ELR (cell line): Measurements from ENCODE around the gene ACACA.

Source experiments
- DNase-seq: peaks from one replicate; pipeline ENCODE4 v3.0.0-alpha.2; 2015; ENCODE audit warnings: low read depth

Gene ACACA

DNA sequence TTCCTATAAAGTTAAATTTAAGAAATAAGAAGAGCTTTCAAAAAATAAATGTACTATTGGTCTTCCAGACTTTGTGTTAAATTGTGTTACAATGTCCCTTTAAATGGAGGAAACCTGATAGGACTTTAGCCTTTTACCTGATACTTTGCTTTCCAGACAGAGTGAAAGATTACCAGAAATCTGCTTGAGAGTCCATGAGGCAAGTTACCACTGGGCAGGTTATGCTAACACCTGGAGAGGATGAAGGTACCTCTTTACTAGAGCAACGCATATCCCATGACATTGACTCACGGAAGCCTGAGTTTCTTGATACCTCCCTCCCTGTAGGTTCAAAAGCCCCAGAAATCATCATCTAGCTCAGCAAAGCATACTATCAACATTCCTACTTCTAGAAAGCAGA is 174.7 kb downstream of the ACACA start:
- DNase-seq = no peak

DNA sequence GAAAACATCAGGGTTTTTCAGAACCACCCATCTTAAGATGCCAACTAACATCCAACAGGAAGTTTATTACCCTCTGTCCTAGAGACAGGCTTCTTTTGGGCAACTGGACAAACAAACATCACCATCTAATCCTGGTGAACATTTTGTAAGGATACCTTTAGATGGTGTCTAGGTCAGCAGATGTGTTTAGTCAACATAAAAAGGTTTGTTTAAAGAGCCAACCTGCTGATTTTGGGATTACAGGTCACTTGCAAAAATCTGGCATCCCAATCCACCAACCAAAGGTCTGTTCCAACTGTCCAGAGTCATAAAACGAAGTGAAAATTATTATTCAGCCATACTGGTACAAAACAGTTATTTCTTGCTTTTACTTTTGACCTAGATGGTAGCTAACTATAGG is 176.0 kb downstream of the ACACA start:
- DNase-seq = no peak

DNA sequence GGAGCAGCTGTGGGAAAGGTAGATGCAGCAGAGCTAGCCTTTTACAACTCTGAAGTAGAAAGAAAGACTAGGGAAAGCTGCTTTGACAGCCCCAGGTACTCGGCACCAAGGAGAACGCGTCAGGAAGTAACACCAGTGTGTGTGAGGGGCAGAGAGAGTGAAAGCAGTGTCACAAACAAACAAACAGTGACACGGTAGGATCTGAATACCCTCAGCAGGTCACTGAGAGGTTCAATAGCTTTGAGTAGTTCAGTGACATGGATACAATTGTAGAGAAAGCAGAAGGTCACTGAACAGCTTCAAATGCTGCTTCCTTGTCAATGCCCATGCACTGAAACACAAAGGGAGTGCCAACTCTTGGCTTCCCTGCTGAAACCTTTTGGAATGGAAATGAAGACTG is 181.2 kb downstream of the ACACA start:
- no peak for DNase-seq

DNA sequence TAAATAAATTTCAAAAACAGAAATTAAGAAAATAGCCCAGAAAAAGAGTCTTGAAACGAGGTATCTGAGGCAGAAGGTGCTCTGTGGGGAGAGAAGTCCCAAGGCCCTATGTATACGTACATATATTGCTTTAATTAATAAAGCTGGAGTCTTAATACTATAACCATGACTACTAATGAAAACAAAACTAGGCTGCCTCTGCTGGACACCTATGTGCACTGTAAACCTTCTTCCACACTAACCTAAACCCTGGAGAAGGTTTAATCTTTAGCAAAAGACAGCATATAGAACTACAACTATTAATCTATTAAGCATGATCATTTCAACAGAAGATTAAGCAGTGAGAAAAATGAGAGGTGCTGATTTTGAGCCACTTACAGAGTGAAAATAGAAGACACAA is 184.8 kb downstream of the ACACA start:
- DNase-seq = no peak

DNA sequence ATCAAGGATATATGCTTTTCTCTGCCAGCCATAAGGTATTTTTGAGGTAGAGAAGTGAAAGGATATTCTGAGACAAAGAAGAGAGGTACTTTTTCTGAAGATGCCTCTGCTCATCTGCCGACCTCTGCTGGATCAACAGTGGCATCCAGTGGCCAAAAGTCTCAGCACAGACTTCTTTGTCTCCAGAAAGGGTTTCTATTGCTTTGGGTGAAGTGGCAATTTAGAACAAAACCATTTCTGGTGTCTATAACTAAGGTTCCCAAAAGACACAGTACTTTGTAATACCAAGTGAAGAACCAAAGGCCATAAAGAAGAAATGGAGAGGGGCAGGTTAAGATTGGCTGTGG is 186.1 kb downstream of the ACACA start:
- peak; percentile 48 for DNase-seq

DNA sequence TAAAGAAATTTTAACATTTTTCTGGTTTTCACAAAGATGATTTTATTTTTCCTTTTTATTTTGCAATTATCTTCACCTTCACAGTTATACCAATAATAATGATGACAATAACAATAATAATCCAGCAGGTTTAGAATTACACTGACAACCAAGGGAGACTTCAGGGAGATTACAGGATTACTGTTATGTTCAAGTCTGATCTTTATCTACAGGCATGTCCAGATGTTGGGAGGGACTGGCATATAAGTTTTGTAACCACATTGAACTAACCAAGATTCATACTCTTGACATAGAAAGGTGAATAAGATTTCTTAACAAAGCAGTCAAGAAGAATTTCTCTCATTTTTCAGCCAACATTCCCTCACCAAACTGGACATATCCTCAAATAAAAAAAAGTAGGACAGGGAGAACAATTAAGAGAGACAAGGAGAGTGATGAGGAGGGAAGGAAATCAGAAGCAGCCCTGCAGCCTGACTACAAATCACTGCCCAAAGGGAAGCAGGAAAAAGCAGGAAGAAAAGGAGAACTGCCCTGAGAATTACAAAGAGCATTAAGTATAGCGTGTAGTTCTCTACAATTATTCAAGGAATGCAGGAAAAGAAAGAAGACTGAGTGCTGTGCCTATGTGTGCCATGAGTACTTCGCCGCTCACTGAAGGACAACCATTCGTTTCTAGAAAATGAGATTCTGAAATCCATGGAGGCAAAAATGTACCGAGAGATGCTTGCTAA is 186.6 kb downstream of the ACACA start:
- no peak for DNase-seq

DNA sequence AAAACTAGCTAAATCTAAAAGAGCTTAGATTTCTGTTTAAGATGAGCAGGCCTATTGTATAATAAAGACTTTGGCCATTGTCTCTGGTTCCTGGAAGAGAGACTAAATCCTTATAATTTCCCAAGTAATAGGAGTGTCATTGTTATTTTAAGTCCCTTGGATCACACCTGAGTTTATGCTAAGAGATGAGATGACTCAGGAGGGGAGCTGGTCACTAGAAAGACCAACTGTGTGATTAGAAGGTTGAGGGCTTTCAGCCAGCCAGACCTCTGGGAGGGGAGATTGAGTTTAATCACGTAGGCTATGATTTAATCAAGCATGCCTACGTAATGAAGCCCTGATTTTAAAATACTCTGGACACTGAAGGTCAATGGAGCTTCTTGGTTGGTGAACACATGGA is 187.8 kb downstream of the ACACA start:
- no peak for DNase-seq

DNA sequence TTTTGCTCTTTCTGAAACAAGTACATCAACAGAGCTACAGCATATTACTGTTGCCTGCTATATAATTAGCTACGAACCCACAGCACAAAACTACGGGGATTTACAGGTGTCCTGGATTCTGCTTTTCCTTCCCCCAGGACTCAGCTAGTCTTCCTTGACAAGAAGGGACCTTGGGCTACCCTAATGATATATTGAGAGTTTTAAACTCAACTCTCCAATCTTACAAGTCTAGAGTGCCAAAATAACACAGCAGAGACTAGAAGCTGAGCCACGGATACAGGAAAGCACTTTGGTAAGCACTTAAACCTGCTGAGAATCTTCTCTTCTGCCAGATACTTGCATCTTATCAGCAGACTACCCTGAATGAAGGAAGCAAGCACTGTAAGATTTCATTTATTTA is 192.2 kb downstream of the ACACA start:
- no peak for DNase-seq

DNA sequence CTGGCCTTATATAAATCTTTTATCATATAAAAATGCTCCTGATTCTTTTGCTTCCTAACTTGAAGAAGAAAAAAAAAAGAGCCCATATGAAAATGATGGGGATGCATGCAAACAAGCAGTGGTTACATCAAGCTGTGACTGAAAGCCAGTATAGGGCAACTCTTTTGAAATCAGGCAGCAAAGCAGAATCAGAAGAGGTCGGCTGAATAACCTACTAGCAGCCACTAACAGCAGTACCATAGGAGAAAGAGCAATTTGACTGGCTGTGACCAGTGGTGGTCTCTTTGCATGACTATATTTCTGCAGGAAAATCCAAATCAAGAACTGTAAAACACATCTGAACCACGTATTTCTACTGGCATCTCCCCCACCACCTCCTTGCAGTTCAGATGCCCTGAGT is 192.7 kb downstream of the ACACA start:
- no peak for DNase-seq

DNA sequence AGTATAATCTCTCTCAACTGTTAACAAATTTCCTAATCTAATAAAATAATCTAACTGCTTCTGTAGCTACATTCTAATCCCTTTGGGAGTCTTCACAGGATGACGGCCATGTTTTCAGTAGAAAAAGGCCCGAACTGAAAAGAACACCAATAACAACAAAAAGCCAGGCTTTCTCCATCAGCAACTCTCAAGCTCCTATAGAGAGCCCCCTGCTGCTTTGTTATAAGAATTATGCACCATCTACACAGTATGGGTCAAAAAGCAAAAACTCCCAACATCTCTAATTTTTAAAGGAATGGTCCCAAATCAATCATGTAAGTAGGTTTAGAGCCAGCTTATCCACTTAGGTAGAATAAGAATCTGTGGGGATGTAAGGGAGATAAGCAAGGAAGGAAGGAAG is 194.5 kb downstream of the ACACA start:
- peak; percentile 40 for DNase-seq

DNA sequence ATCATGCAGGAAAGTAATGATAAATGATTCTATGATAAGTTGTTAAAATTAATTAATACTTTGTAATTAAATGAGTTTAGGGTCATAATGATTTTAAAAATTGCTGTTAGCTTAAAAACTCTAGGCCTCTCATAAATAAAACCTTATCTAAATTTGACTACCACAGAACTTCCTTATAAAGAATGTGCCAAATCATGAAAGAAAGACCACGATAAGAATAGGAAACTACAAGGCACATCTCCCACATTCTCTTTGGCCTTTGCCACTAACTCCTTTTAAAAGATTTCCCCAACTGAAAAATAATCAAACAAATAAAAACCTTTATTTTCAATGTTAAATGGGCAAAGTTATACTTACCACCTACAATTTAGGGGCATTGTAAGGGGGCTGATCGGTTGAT is 195.5 kb downstream of the ACACA start:
- no peak for DNase-seq

DNA sequence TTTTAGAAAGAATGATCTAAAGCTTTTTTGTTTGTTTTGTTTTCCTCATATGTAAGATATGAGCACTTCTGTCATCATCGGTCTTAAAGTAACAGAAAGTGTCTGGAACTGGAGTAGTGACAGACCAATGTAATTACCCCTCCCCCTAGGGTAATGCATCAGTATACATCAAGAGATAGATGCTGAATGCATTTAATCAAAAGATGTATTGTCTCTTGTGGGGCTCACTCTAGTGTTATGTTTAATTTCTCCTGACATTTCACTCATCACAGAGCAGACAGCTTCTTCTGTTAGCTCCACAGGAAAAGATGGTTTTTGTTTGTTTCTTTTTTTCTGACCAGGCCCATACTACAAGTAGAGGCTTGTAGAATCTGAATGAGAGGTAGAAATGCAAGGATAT is 199.5 kb downstream of the ACACA start:
- DNase-seq = no peak

DNA sequence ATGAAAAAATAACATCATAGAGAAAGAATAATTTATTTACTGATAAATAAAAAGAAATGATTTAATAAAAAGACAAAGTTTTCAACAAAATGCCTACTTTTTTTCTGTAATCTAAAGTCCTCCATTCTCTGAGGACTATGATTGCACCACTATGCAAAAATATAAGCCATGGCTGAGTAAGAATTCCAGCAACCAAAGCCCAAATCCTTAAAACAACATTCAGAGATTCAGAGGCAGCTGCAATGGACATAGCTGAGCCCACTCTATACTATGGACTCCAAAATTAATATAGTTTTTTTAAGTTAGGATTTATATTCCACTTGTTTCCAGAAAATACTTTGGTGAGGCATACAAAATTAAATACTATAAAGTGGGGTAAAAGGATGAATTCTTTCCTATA is 200.3 kb downstream of the ACACA start:
- DNase-seq = no peak

DNA sequence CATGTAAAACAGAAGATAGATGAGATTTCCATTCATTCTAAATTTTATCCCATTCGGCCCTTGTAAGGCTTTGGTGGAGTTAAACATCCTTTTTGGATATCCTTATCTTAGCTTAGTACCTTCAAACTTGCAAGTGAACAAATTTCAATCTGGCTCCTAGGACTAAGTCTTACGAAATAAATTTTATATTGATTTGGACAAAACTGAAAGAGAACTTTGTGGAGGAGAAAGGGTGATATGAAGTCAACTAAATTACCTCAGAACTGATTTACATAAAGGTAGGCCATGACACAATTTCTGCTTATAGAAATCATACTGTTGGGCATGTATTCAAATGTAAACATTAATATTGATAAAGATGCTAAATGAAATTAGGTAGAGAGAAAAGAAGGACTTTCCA is 206.1 kb downstream of the ACACA start:
- DNase-seq = no peak

DNA sequence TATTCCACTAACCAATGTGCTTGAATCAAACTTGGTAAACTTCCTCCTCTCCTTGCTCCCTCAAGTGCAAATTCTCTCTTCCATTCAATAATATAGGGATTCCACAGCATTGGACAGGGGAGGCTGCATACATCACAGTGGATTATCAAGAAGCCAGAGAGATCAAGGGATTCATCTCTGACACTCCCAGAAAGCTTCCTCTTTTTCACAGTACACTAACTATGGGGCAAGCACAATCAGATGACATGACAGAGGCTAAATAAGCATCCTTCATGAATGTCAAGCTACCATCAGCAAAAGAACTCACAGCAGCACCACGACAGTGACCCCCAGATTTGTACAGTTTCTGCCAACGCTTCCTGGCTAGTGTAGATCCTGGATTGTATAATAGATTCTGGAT is 209.3 kb downstream of the ACACA start:
- DNase-seq = no peak

DNA sequence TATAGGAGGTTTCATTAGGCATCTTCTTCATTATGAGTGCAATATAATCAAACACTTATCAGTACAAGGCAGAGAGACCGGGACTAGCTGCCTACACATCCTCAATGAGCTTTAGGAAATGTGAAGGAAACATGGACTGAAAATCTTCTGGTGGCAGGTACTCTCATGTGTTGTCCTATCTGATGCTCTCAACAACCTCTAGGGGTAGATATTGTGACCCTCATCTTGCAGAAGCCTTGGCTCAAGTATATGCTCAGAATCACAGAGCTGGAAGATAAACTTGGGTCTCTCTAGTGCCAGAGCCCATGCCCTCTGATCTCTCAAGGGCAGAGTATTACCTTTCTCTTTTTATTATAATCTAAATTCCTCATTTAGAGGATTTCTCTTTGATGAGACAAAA is 212.4 kb downstream of the ACACA start:
- DNase-seq = no peak

DNA sequence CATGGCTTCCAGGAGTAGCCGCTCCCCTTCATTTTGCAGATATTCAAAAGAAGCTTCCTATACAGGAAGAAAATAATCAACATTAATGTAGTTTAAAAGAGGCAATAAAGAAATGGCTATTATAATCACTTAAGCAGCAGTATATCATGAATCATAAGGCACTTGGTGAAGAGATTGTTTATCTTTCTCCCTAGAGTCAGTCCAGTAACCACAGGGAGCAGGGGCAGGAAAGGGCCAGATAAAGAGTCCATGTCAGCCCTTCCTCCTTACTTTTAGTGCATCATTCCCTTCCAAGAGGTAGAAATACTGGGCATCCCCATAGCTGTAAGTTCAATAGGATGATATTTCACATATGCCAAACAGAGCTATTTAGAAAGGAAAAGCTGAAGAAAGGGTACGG is 215.4 kb downstream of the ACACA start:
- DNase-seq = peak; percentile 65

DNA sequence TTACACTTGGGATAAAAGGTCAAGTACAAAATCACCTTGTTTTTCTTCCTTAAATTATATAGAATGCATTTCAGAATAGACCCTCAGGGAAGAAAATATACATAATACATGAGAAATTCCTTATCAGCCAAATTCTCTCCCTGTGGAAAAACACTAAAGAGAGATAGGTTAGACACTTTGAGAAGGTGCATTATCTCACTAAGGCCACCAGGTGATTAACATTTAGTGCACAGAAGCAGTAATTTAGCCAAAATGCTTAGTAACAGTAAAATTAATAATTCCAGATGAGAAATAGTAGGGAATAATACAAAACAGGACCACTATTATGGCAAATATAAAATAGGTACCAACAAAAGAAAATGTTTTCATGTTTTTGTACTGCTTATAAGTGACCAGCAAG is 216.1 kb downstream of the ACACA start:
- peak; percentile 11 for DNase-seq

DNA sequence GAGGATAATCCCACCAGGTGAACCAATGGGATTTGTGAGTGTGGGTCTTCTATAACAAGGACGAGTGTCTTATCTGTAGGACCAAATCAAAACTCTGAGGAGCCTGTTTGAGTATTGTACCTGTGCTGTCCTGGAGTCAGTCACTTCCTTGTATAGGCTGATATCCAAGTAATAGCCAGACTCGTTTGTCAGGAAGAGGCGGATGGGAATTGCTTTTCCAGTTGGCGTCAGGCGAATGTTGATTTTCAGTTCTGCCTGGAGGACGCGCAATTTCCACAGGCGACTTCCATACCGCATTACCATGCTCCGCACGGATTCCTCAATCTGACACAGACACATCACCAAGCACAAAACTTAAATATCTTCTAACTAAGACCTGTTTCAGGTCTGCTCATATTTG is 218.5 kb downstream of the ACACA start:
- DNase-seq = no peak

DNA sequence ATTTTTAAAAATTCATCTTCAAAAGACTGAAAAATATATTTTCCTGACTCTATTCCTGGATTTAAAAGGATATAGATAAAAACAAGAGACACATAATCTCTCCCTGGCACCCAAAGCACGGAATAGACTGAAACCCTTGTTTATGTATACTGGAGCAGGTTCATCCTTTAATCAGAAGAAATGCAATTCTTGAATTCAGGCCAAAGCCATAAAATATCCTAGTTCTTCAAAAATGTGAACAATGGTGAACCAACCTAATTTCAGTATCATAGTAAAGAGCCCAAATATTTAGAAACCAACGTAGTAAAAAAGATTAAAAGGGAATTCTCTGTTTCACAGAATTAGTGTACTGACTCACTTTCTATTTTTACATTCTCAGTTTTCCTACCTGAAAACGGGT is 219.4 kb downstream of the ACACA start:
- no peak for DNase-seq

DNA sequence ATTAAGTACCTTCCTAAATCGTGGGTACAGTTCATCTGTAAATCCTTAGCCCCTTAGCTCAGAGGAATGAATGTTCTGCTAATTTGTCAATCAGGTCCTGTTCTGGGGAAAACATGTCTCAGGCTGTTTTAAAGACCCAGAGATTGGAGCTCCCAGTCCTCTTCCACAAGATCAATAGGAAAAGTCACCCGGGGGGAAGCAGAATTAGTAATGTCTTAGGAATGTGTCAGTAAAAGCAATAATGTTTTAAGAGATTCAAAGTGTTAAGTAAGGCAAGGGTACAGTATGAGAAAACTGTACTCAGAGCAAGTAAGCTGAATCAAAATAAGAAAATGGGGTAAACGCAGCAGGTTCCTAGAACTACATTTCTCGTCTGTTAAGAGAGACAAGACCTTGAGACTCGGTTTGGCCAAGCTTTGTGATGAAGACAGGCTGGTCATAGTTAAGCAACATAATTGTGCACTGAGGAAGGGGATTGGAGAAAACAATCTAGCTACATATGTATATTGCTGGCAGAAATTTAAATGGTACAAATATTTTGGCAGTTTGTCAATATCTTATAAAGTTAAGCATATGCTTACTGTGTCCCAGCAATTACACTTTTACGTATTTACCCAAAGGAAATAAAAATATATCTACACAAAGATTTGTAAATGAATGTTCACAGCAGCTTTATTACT is 223.7 kb downstream of the ACACA start:
- DNase-seq = peak; percentile 66

DNA sequence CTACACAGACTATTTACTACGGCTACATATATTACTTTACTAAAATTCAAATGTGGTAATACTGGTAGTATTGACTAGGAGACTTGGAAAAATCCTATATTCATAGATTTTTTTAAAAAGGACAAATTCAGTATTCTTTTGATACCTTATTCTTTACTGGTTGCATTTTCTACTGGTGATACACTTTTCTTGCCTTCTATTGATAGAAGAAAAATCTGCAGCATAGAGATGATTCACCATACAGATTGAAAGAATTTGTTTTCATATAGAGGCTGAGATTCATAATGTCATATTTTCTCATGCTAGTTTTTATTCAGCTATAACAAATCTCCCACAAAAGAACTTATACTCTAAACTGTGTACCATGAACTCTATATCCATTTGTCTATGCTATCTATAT is 226.3 kb downstream of the ACACA start:
- DNase-seq = peak; percentile 66

DNA sequence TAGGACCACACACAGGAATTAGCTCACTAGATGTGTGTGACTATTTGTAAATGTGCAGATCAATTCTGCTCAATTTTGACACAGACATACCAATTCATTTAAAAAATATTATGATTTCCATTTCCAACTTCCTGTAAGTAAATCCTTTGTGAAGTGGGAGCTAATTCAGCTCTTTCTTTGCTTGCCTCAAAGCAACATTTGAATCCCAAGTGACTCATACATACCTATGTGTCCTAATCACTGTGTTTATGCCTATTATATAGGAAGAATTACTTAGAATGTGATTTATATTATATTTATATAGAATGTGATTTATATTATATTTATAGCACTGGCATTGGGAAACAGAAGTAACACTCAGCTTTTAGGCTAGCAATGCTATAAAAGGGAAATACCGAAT is 226.7 kb downstream of the ACACA start:
- peak; percentile 94 for DNase-seq

DNA sequence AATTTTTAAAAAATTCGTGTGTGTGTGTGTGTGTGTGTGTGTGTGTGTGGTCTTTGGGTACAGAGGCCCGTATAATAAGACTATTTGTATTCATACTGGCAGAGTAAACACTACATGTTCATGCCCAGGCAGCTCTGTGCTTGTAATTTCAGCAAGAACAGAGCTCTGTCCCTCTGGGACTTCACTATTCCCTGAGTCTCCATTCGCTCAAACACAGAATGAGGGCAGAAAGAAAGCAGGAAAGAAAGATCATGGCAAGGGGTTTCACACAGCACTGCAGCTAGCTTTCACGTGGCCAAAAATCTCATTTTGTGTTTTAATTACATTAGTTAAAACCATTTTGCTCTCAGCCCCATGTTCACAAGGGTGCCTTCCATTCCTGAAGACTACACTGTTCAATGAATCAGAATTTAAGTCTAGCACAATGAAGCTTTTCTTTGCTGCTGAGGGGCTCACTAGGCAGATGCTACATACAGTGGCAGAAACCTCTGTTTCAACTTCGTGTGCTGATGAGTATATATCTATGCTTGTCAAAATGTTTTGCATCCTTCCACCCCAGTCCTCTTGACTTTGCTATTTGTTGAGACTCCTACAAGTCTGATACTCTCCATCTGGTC is 229.3 kb downstream of the ACACA start:
- no peak for DNase-seq
